SU-DHL-6 (cell line): ENCODE results near the gene NT5DC1.

Experiments
- H2AFZ ChIP-seq: fragments of 200-600 bp; sonication (generic); 2 replicates; pipeline ENCODE4 v1.6.1; 2014; ENCODE audit warnings: low read depth, mild to moderate bottlenecking, moderate library complexity, mixed read lengths, antibody characterized with exemption, low read length; ENCODE audit not compliant: severe bottlenecking
- H3F3A ChIP-seq: fragments of 200-600 bp; shearing (Covaris generic); 2 replicates; pipeline ENCODE4 v1.6.0; 2016; ENCODE audit warnings: antibody characterized with exemption, mild to moderate bottlenecking; ENCODE audit not compliant: insufficient read depth
- H3K27ac ChIP-seq: fragments of 200-600 bp; sonication (generic); 2 replicates; pipeline ENCODE4 v1.5.1; 2016; ENCODE audit warnings: low read depth, mild to moderate bottlenecking, low read length, moderate library complexity, mixed read lengths
- H3K27me3 ChIP-seq: fragments of 200-600 bp; sonication (generic), shearing (Covaris generic); 2 replicates; pipeline ENCODE4 v1.6.0; 2014; ENCODE audit warnings: mild to moderate bottlenecking, low read length
- H3K36me3 ChIP-seq: fragments of 200-600 bp; sonication (generic); 2 replicates; pipeline ENCODE4 v1.6.1; 2014; ENCODE audit warnings: mild to moderate bottlenecking, low read length, mixed read lengths
- H3K4me2 ChIP-seq: fragments of 300-600, 200-600 bp; shearing (Covaris generic), sonication (generic); 2 replicates; pipeline ENCODE4 v1.6.0; 2014; ENCODE audit warnings: low read length, low read depth, mild to moderate bottlenecking; ENCODE audit not compliant: poor library complexity, severe bottlenecking
- H3K4me3 ChIP-seq: fragments of 200-600 bp; sonication (generic); 2 replicates; pipeline ENCODE4 v1.5.1; 2014; ENCODE audit warnings: antibody characterized with exemption, low read length, mild to moderate bottlenecking, mixed read lengths; ENCODE audit not compliant: insufficient read depth, poor library complexity, severe bottlenecking
- H3K79me2 ChIP-seq: fragments of 200-600 bp; sonication (generic); 2 replicates; pipeline ENCODE4 v1.6.1; 2014; ENCODE audit warnings: mild to moderate bottlenecking, low read length, moderate library complexity; ENCODE audit not compliant: insufficient read depth
- H3K9ac ChIP-seq: fragments of 200-600 bp; sonication (generic); 2 replicates; pipeline ENCODE4 v1.7.0; 2014; ENCODE audit warnings: mild to moderate bottlenecking, low read length
- H3K9me2 ChIP-seq: fragments of 200-600 bp; sonication (generic); replicated peaks from 2 replicates; pipeline ENCODE4 v1.6.1; 2014; ENCODE audit warnings: low read length; ENCODE audit not compliant: insufficient read depth
- H3K9me3 ChIP-seq: fragments of 200-600 bp; sonication (generic); 2 replicates; pipeline ENCODE4 v1.6.1; 2014; ENCODE audit warnings: low read length, mixed read lengths; ENCODE audit not compliant: insufficient read depth
- H4K20me1 ChIP-seq: fragments of 200-600 bp; sonication (generic); 2 replicates; pipeline ENCODE4 v1.6.1; 2014; ENCODE audit warnings: low read depth, mild to moderate bottlenecking, antibody characterized with exemption, low read length, moderate library complexity, mixed read lengths
- EZH2phosphoT487 ChIP-seq: fragments of 200-600 bp; sonication (generic), shearing (Covaris generic); conservative IDR thresholded peaks from 2 replicates; pipeline ENCODE4 v1.6.1; 2018; ENCODE audit warnings: mild to moderate bottlenecking, antibody characterized with exemption, low read length, moderate library complexity, mixed read lengths
- TF ChIP-seq, protein P1 (sequence below): fragments of 200-600 bp; sonication (generic); IDR thresholded peaks from one replicate; pipeline ENCODE4 v1.5.1; 2017; ENCODE audit warnings: antibody characterized with exemption, mild to moderate bottlenecking, low read length, moderate library complexity; ENCODE audit not compliant: insufficient read depth, poor library complexity, severe bottlenecking

NT5DC1 gene

DNA sequence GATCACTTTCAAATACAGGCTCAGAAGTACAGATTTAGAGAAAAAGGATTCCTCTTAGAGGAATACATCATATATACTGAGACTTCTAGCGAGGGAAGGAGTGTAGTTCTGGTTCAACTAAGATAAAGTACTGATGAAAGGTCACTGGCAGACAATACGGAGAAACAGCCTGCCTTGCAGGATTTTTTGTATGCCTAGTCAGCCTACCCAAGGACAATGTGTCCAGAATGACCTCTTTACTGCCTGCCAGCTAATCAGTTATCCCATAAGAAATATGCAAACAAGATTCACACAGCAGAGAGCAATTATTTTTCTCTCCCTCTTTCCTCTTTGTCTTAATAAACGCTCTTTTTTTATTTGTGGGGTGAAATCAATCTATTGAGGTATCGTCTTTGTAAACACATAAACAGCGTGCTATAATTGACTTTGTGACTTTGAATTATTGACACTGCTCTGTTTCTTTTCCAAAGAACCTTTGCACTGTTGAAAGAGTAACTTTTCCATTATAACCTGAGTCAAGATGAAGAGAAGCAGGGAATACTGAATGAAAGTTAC, 154.7 kb downstream of the NT5DC1 start:
- H2AFZ ChIP-seq, result no peak overlapping the region
- no peak overlapping the region for H3K27ac ChIP-seq
- H3K4me2 ChIP-seq, result peak overlapping the region; percentile 92
- no peaks in the 10 kb centered on the region for H3K36me3 ChIP-seq
- no peaks in the 10 kb centered on the region for H3K79me2 ChIP-seq
- no peaks in the 10 kb centered on the region for H3K9me2 ChIP-seq
- peak overlapping the region; percentile 74 for H3K9ac ChIP-seq
- H4K20me1 ChIP-seq, result no peaks in the 10 kb centered on the region
- TF ChIP-seq, protein P1, sequence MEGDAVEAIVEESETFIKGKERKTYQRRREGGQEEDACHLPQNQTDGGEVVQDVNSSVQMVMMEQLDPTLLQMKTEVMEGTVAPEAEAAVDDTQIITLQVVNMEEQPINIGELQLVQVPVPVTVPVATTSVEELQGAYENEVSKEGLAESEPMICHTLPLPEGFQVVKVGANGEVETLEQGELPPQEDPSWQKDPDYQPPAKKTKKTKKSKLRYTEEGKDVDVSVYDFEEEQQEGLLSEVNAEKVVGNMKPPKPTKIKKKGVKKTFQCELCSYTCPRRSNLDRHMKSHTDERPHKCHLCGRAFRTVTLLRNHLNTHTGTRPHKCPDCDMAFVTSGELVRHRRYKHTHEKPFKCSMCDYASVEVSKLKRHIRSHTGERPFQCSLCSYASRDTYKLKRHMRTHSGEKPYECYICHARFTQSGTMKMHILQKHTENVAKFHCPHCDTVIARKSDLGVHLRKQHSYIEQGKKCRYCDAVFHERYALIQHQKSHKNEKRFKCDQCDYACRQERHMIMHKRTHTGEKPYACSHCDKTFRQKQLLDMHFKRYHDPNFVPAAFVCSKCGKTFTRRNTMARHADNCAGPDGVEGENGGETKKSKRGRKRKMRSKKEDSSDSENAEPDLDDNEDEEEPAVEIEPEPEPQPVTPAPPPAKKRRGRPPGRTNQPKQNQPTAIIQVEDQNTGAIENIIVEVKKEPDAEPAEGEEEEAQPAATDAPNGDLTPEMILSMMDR, result no peak
- TF ChIP-seq EZH2phosphoT487, result no peak
- H3K9me3 ChIP-seq, result no peaks in the 10 kb centered on the region
- H3K4me3 ChIP-seq, result no peak overlapping the region
- H3F3A ChIP-seq, result no peaks in the 10 kb centered on the region
- H3K27me3 ChIP-seq, result no peaks in the 10 kb centered on the region

DNA sequence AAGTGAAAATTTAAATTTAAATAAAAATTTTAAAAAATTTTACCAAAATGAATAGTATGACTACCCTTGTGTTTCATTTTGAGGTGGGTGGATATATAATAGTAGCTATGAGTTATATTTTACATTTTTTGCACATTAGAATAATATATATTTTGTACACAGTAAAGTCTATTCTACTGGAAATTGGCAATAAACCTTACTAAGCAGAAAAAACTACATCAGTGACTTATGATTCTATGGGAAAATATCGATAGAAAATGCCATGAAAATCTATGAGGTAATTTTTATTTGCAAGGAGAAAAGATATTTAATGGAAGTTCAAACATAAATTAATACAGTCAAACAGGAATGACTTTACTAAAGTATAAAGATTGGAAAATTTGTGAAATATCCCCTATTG, 156.0 kb downstream of the NT5DC1 start:
- TF ChIP-seq EZH2phosphoT487, result no peak
- TF ChIP-seq, protein P1, result no peak
- Histone ChIP-seq H3K36me3 (no peaks in the 10 kb centered on the region), H3K9me2 (no peaks in the 10 kb centered on the region), H3K4me3 (no peak overlapping the region), H3K27me3 (no peaks in the 10 kb centered on the region), H2AFZ (no peak overlapping the region), H3K9ac (no peak overlapping the region), H3K79me2 (no peaks in the 10 kb centered on the region), H4K20me1 (no peaks in the 10 kb centered on the region), H3F3A (no peaks in the 10 kb centered on the region), H3K4me2 (no peak overlapping the region), H3K9me3 (no peaks in the 10 kb centered on the region), H3K27ac (no peak overlapping the region)

DNA sequence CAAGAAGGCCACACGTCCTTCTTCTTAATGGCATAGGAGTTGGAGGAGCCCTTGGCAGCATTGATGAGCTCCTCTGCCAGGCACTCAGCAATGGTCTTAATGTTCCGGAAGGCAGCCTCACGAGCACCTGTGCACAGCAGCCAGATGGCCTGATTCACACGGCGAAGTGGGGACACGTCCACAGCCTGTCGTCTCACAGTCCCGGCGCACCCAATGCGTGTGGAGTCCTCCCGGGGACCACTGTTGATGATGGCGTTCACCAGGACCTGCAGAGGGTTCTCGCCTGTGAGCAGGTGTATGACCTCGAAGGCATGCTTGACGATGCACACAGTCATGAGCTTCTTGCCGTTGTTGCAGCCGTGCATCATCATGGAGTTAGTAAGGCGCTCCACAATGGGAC, 157.9 kb downstream of the NT5DC1 start:
- Histone ChIP-seq H3K36me3 (0 out of 2 replicates have a peak, but pooled peaks cover under 1% of the 10 kb centered on the region), H3K4me2 (no peak overlapping the region), H2AFZ (no peak overlapping the region), H4K20me1 (no peaks in the 10 kb centered on the region), H3K27me3 (no peaks in the 10 kb centered on the region), H3K9me3 (no peaks in the 10 kb centered on the region), H3K9me2 (no peaks in the 10 kb centered on the region), H3K4me3 (no peak overlapping the region), H3F3A (no peaks in the 10 kb centered on the region), H3K9ac (no peak overlapping the region), H3K27ac (no peak overlapping the region), H3K79me2 (no peaks in the 10 kb centered on the region)
- TF ChIP-seq, protein P1, result no peak
- TF ChIP-seq EZH2phosphoT487, result no peak
